HuH-7 (cell line): ENCODE results near the gene ADAM22.
A peak's percentile ranks its signal among the peaks of the same experiment; 100 is the strongest.
"Not testable (repeated sequence)": the region's sequence is repeated elsewhere in the genome, so short reads cannot be mapped to it uniquely, and the experiment has no call there.

ENCODE experiments used
- DNase-seq: peaks from one replicate; pipeline ENCODE4 v3.0.0; 2011; ENCODE audit warnings: low spot score

The ADAM22 gene

GRCh38 chr7:88111140-88111743 lies 177.2 kb downstream of the ADAM22 start:
- DNase-seq = peak; percentile 8

- DNase-seq = no peak
These were observed 178.0 kb downstream of the ADAM22 start for GRCh38 chr7:88111954-88112471.

- DNase-seq = no peak
These were observed 181.3 kb downstream of the ADAM22 start for GRCh38 chr7:88115258-88115796.

GRCh38 chr7:88115816-88116215 lies 181.8 kb downstream of the ADAM22 start:
- DNase-seq = no peak

GRCh38 chr7:88116235-88116795 lies 182.3 kb downstream of the ADAM22 start:
- no peak for DNase-seq

- DNase-seq = no peak
These were observed 183.3 kb downstream of the ADAM22 start for GRCh38 chr7:88117325-88117724.

GRCh38 chr7:88121335-88121734 lies 187.3 kb downstream of the ADAM22 start:
- no peak for DNase-seq

GRCh38 chr7:88127637-88128290 lies 193.7 kb downstream of the ADAM22 start:
- no peak for DNase-seq

GRCh38 chr7:88132725-88133124 lies 198.7 kb downstream of the ADAM22 start:
- no peak for DNase-seq

- no peak for DNase-seq
These were observed 206.9 kb downstream of the ADAM22 start for GRCh38 chr7:88140947-88141346.

- no peak for DNase-seq
These were observed 207.4 kb downstream of the ADAM22 start for GRCh38 chr7:88141479-88141878.

GRCh38 chr7:88141953-88142352 lies 207.9 kb downstream of the ADAM22 start:
- no peak for DNase-seq

GRCh38 chr7:88146616-88147015 lies 212.6 kb downstream of the ADAM22 start:
- no peak for DNase-seq

GRCh38 chr7:88147341-88147740 lies 213.3 kb downstream of the ADAM22 start:
- no peak for DNase-seq

- no peak for DNase-seq
These were observed 213.9 kb downstream of the ADAM22 start for GRCh38 chr7:88147949-88148348.

GRCh38 chr7:88150033-88150432 lies 216.0 kb downstream of the ADAM22 start:
- DNase-seq = no peak

GRCh38 chr7:88151119-88151790 lies 217.2 kb downstream of the ADAM22 start:
- DNase-seq = no peak

- DNase-seq = no peak
These were observed 219.3 kb downstream of the ADAM22 start for GRCh38 chr7:88153378-88153777.

- no peak for DNase-seq
These were observed 221.7 kb downstream of the ADAM22 start for GRCh38 chr7:88155756-88156155.

- DNase-seq = no peak
These were observed 222.3 kb downstream of the ADAM22 start for GRCh38 chr7:88156356-88156755.

- not testable (repeated sequence) for DNase-seq
These were observed 225.7 kb downstream of the ADAM22 start for GRCh38 chr7:88159741-88160140.

GRCh38 chr7:88165697-88166096 lies 231.6 kb downstream of the ADAM22 start:
- no peak for DNase-seq

- no peak for DNase-seq
These were observed 233.2 kb downstream of the ADAM22 start for GRCh38 chr7:88167223-88167622.
